Ovary (tissue), 9 donors: ENCODE results near the gene DBNDD2. TPM values are rescaled to one million over a fixed set of nuclear protein-coding genes. Genes with fewer than 3 reads are reported as not detected.

ENCODE experiments used
- DNase-seq, 5 donors: peaks; one replicate each; pipeline ENCODE4 v3.0.0-alpha.2; 2019 to 2020
- H3K27ac ChIP-seq, 2 donors: fragments of 200-600 bp; one replicate each; pipeline versions ENCODE4 v1.5.1 to v1.8.0; 2019 to 2022
- H3K27me3 ChIP-seq: fragments of 200-600 bp; one replicate; pipeline ENCODE4 v1.8.0; 2022
- H3K36me3 ChIP-seq: fragments of 200-600 bp; sonication (generic); one replicate; pipeline ENCODE4 v1.5.1; 2019
- H3K4me1 ChIP-seq: one replicate; pipeline ENCODE4 v1.8.1; 2013; ENCODE audit warnings: mild to moderate bottlenecking, moderate library complexity; ENCODE audit not compliant: insufficient read depth
- H3K4me3 ChIP-seq: fragments of 200-600 bp; sonication (generic); one replicate; pipeline ENCODE4 v1.5.1; 2017
- H3K9me3 ChIP-seq, 2 donors: fragments of 200-600 bp in 1 of 2; sonication (generic) in 1 of 2; one replicate each; pipeline versions ENCODE4 v1.5.1 to v1.8.1; 2013 to 2019; ENCODE audit warnings: mild to moderate bottlenecking in 1 of 2, moderate library complexity in 1 of 2
- EP300 ChIP-seq: sonication (generic); formaldehyde crosslinking; IDR thresholded peaks from one replicate; pipeline ENCODE4 v1.6.1; 2017; ENCODE audit warnings: antibody characterized with exemption
- POLR2A ChIP-seq: fragments of 450-650 bp; IDR thresholded peaks from one replicate; pipeline ENCODE4 v1.6.1; 2017; ENCODE audit warnings: antibody characterized with exemption, mild to moderate bottlenecking, moderate library complexity
- WGBS, 3 donors: extraction: QIAGEN DNeasy Blood & Tissue Kit in 1 of 3; methylation state at CpG; one replicate each; pipeline versions ENCODE4 v1.1.5 to v1.1.7; 2013 to 2017; 5-methylcytosine and 5-hydroxymethylcytosine counted together
- intact Hi-C, 4 donors: fragments of 100-400 bp; cut with DNase I; formaldehyde crosslinking; loops; one replicate each; pipeline versions ENCODE4 v1.11.0 to v1.15.1; 2022 to 2023
- polyA plus RNA-seq, 2 donors: library from polyadenylated mRNA; stranded (reverse); fragments of 200-250 nt in 1 of 2; fragments of 350-450 nt in 1 of 2; fragmentation: Illumina TruSeq in 1 of 2; extraction: RNeasy Lipid Tissue Mini Kit (QIAGEN cat#74804) in 1 of 2; gene quantifications; one replicate each; pipeline ENCODE4 v1.2.3, GENCODE V29; 2013 to 2014
- total RNA-seq, 7 donors: library from RNA; depleted of rRNA in 2 of 7; stranded (reverse); fragments of >200 nt in 2 of 7; fragmentation: NEBNext Ultra II Directional in 3 of 7; extraction: Animal tissue kit (Norgen Biotek cat#: 25700) in 3 of 7; gene quantifications; one replicate each; pipeline versions ENCODE4 v1.1.0 to v1.2.4, GENCODE V29; 2016 to 2023
- TF ChIP-seq, protein P1 (sequence below), 3 donors: fragments of 450-650 bp in 2 of 3; fragments of 200-600 bp in 1 of 3; IDR thresholded peaks; one replicate each; pipeline versions ENCODE4 v1.5.1 to v1.8.0; 2016 to 2022; ENCODE audit warnings: antibody characterized with exemption in 3 of 3, mild to moderate bottlenecking in 1 of 3
- donor health status: DM: no; HTN: no; CAD: no; lungs with moderate emphysema.
- donor health status: DM: no; HTN: no; CAD: no.
- donor health status: Bipolar disorder and iron deficiency.
- donor health status: DM: yes; HTN: yes; CAD: no.
- donor health status: DM: no; HTN: no; CAD: no.
- donor health status: DM: yes; HTN: yes; CAD: no.

The DBNDD2 gene
- total and polyA plus RNA-seq, 9 donors = 18.4 to 63.2 (median 32.0) TPM

DNA sequence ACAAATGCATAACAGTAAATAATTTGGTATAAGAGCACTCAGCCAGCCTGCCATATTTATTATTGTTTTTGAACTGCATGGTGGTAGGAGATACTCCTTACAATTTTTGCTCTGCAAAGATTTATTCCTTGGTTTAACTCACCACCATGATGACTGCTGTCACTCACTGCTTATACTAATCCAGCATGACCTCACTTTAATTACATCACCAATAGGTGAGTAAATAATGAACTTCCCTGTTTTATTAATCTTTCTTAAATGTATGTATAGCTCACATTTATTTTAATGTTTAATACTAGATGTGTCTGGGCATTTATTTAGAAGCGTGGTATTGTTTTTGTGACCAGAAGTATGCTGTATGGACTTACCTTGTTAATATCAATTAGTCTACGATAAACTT lies 17.2 kb upstream of the DBNDD2 start:
- DNase-seq = no peak
- H3K4me3 ChIP-seq = no peak overlapping the region
- intact Hi-C loops = no loop called here
- H3K36me3 ChIP-seq = no peaks in the 10 kb centered on the region
- H3K27me3 ChIP-seq = no peaks in the 10 kb centered on the region
- TF ChIP-seq EP300 (no peak), POLR2A (no peak)
- TF ChIP-seq, protein P1, sequence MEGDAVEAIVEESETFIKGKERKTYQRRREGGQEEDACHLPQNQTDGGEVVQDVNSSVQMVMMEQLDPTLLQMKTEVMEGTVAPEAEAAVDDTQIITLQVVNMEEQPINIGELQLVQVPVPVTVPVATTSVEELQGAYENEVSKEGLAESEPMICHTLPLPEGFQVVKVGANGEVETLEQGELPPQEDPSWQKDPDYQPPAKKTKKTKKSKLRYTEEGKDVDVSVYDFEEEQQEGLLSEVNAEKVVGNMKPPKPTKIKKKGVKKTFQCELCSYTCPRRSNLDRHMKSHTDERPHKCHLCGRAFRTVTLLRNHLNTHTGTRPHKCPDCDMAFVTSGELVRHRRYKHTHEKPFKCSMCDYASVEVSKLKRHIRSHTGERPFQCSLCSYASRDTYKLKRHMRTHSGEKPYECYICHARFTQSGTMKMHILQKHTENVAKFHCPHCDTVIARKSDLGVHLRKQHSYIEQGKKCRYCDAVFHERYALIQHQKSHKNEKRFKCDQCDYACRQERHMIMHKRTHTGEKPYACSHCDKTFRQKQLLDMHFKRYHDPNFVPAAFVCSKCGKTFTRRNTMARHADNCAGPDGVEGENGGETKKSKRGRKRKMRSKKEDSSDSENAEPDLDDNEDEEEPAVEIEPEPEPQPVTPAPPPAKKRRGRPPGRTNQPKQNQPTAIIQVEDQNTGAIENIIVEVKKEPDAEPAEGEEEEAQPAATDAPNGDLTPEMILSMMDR (IDR thresholded peaks at IDR 0.05) = no peak
- no peaks in the 10 kb centered on the region for H3K9me3 ChIP-seq
- 95 to 98% (median 97%) methylated on average over 2 of the region's 2 CpGs for WGBS, 3 donors
- H3K4me1 ChIP-seq = no peaks in the 10 kb centered on the region
- no peak overlapping the region for H3K27ac ChIP-seq

DNA sequence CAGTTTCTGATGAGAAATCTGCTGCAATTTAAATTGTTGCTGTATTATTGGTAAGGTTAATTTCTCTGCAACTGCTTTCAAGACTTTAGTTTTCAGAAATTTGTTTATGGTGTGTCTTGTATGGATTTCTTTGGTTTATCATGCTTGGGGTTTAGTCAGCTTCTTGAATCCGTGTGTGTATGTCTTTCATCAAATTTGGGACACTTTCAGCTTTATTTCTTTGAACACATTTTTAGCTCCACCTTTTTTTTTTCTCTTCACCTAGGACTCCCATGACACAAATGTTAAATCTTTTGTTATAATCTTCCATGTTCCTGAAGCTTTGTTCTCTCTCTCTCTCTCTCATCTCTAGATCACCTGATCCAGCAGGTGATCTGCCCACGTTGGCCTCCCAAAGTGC lies 16.5 kb upstream of the DBNDD2 start:
- WGBS, 3 donors = 66 to 72% (median 69%) methylated on average over 2 of the region's 2 CpGs
- Histone ChIP-seq H3K9me3 (no peaks in the 10 kb centered on the region), H3K4me3 (no peak overlapping the region), H3K27me3 (no peaks in the 10 kb centered on the region), H3K36me3 (no peaks in the 10 kb centered on the region), H3K4me1 (no peaks in the 10 kb centered on the region), H3K27ac (no peak overlapping the region)
- no peak for TF ChIP-seq POLR2A
- TF ChIP-seq, protein P1 (IDR thresholded peaks at IDR 0.05) = no peak
- TF ChIP-seq EP300 = no peak
- no peak for DNase-seq
- intact Hi-C loops = no loop called here

DNA sequence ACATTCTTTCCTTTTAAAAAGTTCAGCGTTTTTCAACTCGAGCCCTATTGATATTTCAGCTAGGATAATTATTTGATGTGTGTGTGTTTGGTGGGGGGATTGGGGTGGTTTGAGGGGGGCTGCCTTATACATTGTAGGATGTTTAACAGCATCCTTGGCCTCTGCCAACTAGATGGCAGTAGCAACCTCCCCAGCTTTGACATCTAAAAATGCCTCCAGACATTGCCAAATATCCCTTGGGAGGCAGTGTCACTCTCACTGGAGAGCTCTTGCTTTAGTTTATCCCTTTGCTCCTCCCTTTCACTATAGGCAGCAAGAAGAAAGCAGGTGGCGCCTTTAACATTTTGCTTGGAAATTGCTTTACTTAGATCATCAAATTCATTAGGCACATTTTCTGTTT lies 15.4 kb upstream of the DBNDD2 start:
- Histone ChIP-seq H3K4me1 (no peaks in the 10 kb centered on the region), H3K36me3 (no peaks in the 10 kb centered on the region), H3K9me3 (no peaks in the 10 kb centered on the region), H3K27ac (no peak overlapping the region), H3K27me3 (no peaks in the 10 kb centered on the region), H3K4me3 (no peak overlapping the region)
- no peak for TF ChIP-seq EP300
- TF ChIP-seq POLR2A = no peak
- TF ChIP-seq, protein P1 (IDR thresholded peaks at IDR 0.05) = no peak
- intact Hi-C loops = no loop called here
- DNase-seq = no peak
- 66 to 76% (median 72%) methylated on average over 3 of the region's 3 CpGs for WGBS, 3 donors

DNA sequence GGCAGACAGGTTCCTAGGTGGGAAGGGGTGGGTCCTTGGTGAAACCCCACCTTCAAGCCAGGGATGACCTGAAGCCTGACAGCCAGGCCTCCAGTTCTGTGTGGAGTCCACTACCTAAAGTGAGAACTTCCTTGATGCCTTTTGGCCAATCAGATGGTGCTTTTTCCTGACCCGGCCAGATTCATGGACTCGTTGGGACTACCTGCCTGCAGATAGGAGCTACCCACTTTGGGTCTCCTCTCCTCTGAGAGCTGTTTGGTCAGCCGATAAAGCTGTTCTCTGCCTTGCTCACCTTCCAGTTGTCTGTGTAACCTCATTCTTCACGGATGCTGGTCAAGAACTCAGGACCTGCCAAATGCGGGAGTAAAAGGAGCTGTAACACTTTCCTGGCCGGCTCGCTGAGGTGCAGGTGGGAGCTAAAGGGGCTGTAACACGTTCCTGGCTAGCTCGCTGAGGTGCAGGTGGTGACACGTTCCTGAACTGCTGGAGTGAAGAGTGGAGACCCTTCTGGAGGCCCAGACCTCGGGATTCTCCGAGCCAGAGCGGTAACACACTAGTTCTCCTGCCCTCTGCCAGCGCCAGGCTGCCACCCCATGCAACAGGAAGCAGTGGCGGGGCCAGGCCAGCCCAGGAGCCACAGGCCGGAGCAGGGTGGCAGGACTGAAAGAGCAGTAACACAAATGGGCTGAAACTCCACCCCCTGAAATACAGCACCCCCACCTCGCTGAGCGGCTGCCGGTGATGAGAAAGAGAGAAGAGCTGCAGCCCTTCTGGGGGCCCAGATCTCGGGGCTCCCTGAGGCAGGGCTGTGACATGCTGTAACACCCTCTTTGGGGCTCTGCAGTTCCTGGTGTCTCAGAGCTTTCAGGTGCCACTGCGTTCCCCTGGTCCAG lies 13.6 kb upstream of the DBNDD2 start:
- no peaks in the 10 kb centered on the region for H3K27me3 ChIP-seq
- H3K9me3 ChIP-seq = no peaks in the 10 kb centered on the region
- no peaks in the 10 kb centered on the region for H3K36me3 ChIP-seq
- intact Hi-C loops = no loop called here
- no peak overlapping the region for H3K27ac ChIP-seq
- TF ChIP-seq EP300 (no peak), POLR2A (no peak)
- TF ChIP-seq, protein P1 (IDR thresholded peaks at IDR 0.05) = no peak
- no peaks in the 10 kb centered on the region for H3K4me1 ChIP-seq
- no peak for DNase-seq
- 80 to 85% (median 84%) methylated on average over 21 of the region's 21 CpGs for WGBS, 3 donors
- H3K4me3 ChIP-seq = no peak overlapping the region
